RWPE1 (cell line): ENCODE measurements around the gene IFTAP.

Experiments used
- CTCF ChIA-PET: fragments of 350-600 bp; sonication (Branson Sonifier 250); formaldehyde crosslinking; extraction: SDS; loops from one replicate; lab custom pipeline; 2021; lab: Yijun Ruan, JAX
- POLR2A ChIA-PET: fragments of 400-600 bp; formaldehyde crosslinking; extraction: SDS; loops from one replicate; lab custom pipeline; 2020; ENCODE audit warnings: antibody characterized with exemption; ENCODE audit not compliant: low non-redundant PET; lab: Yijun Ruan, JAX
- DNase-seq: peaks from one replicate; pipeline ENCODE4 v3.0.0; 2012; ENCODE audit warnings: low spot score
- H3K27ac ChIP-seq: fragments of 450-650 bp; 2 replicates; pipeline ENCODE4 v1.5.1; 2017
- CTCF ChIP-seq: fragments of 450-650 bp; conservative IDR thresholded peaks from 2 replicates; pipeline ENCODE4 v1.5.1; 2017; ENCODE audit warnings: low read depth, mild to moderate bottlenecking

IFTAP gene

GRCh38 chr11:36605221-36606216 lies 11.2 kb downstream of the IFTAP start:
- ChIA-PET CTCF (interaction anchor here (0.6 to 0.7 kb wide), 2 partner anchors 40 to 1837 kb away, joined by 3 to 4 read pairs; no protein-coding TSS in a partner anchor), POLR2A (no interaction called here)
- H3K27ac ChIP-seq, result no peak overlapping the region
- TF ChIP-seq CTCF, result no peak
- no peak for DNase-seq

- DNase-seq, result no peak
- no peak overlapping the region for H3K27ac ChIP-seq
- no peak for TF ChIP-seq CTCF
- CTCF ChIA-PET, result interaction anchor here (0.6 kb wide), 1 partner anchor 63 kb away, joined by 3 read pairs; no protein-coding TSS in a partner anchor
- POLR2A ChIA-PET, result no interaction called here
These were observed 14.3 kb downstream of the IFTAP start for GRCh38 chr11:36608491-36609199.

GRCh38 chr11:36609383-36609782 lies 15.1 kb downstream of the IFTAP start:
- no peak overlapping the region for H3K27ac ChIP-seq
- POLR2A ChIA-PET, result no interaction called here
- CTCF ChIA-PET, result no interaction called here
- no peak for TF ChIP-seq CTCF
- DNase-seq, result no peak

GRCh38 chr11:36615826-36616225 lies 21.5 kb downstream of the IFTAP start:
- ChIA-PET CTCF (no interaction called here), POLR2A (no interaction called here)
- H3K27ac ChIP-seq, result no peak overlapping the region
- no peak for TF ChIP-seq CTCF
- no peak for DNase-seq

- ChIA-PET POLR2A (no interaction called here), CTCF (interaction anchor here (0.6 kb wide), 1 partner anchor 1988 kb away, joined by 3 read pairs; no protein-coding TSS in a partner anchor)
- H3K27ac ChIP-seq, result no peak overlapping the region
- TF ChIP-seq CTCF, result no peak
- no peak for DNase-seq
These were observed 23.5 kb downstream of the IFTAP start for GRCh38 chr11:36617543-36618362.
